ENCODE measurements around the gene DLGAP1.
"Not testable (repeated sequence)": the region's sequence is repeated elsewhere in the genome, so short reads cannot be mapped to it uniquely, and the experiment has no call there.

Gene DLGAP1

GRCh38 chr18:4455113-4455811 lies at the start of gene DLGAP1:
Gene DLGAP1 (minus strand): TSS chr18:4455307.
- DNase-seq (ENCODE audit: low read depth, low spot score), result no peak

GRCh38 chr18:4494703-4495284 lies 39.7 kb upstream of the DLGAP1 start:
- not testable (repeated sequence) for DNase-seq (ENCODE audit: low read depth, low spot score)

- no peak for DNase-seq (ENCODE audit: low read depth, low spot score)
These were observed 13.4 kb upstream of the DLGAP1 start for GRCh38 chr18:4468511-4468910.

GRCh38 chr18:4454537-4455112 lies 482 bp downstream of the DLGAP1 start:
- DNase-seq (ENCODE audit: low read depth, low spot score), result no peak

GRCh38 chr18:4453874-4454536 lies 1.1 kb downstream of the DLGAP1 start:
- DNase-seq (ENCODE audit: low read depth, low spot score), result no peak

GRCh38 chr18:4453567-4453873 lies 1.6 kb downstream of the DLGAP1 start:
- DNase-seq (ENCODE audit: low read depth, low spot score), result no peak

- DNase-seq (ENCODE audit: low read depth, low spot score), result no peak
These were observed 4.9 kb downstream of the DLGAP1 start for GRCh38 chr18:4450065-4450658.

- no peak for DNase-seq (ENCODE audit: low read depth, low spot score)
These were observed 9.2 kb downstream of the DLGAP1 start for GRCh38 chr18:4445902-4446301.

GRCh38 chr18:4444306-4444705 lies 10.8 kb downstream of the DLGAP1 start:
- no peak for DNase-seq (ENCODE audit: low read depth, low spot score)

- no peak for DNase-seq (ENCODE audit: low read depth, low spot score)
These were observed 14.0 kb downstream of the DLGAP1 start for GRCh38 chr18:4441098-4441497.

GRCh38 chr18:4438938-4439337 lies 16.2 kb downstream of the DLGAP1 start:
- no peak for DNase-seq (ENCODE audit: low read depth, low spot score)

- DNase-seq (ENCODE audit: low read depth, low spot score), result no peak
These were observed 21.4 kb downstream of the DLGAP1 start for GRCh38 chr18:4433717-4434116.

- DNase-seq (ENCODE audit: low read depth, low spot score), result no peak
These were observed 24.3 kb downstream of the DLGAP1 start for GRCh38 chr18:4430836-4431235.

- no peak for DNase-seq (ENCODE audit: low read depth, low spot score)
These were observed 37.4 kb downstream of the DLGAP1 start for GRCh38 chr18:4417714-4418113.

GRCh38 chr18:4416976-4417375 lies 38.1 kb downstream of the DLGAP1 start:
- DNase-seq (ENCODE audit: low read depth, low spot score), result no peak

GRCh38 chr18:4412286-4412685 lies 42.8 kb downstream of the DLGAP1 start:
- DNase-seq (ENCODE audit: low read depth, low spot score), result no peak

GRCh38 chr18:4406856-4407255 lies 48.3 kb downstream of the DLGAP1 start:
- no peak for DNase-seq (ENCODE audit: low read depth, low spot score)

GRCh38 chr18:4405965-4406364 lies 49.1 kb downstream of the DLGAP1 start:
- DNase-seq (ENCODE audit: low read depth, low spot score), result no peak

- DNase-seq (ENCODE audit: low read depth, low spot score), result no peak
These were observed 51.3 kb downstream of the DLGAP1 start for GRCh38 chr18:4403836-4404235.

- DNase-seq (ENCODE audit: low read depth, low spot score), result no peak
These were observed 54.2 kb downstream of the DLGAP1 start for GRCh38 chr18:4400911-4401310.

GRCh38 chr18:4399929-4400328 lies 55.2 kb downstream of the DLGAP1 start:
- no peak for DNase-seq (ENCODE audit: low read depth, low spot score)

GRCh38 chr18:4394700-4395099 lies 60.4 kb downstream of the DLGAP1 start:
- no peak for DNase-seq (ENCODE audit: low read depth, low spot score)
